Measurements from ENCODE around the gene TRIM51G.
"Not testable (repeated sequence)": the region's sequence is repeated elsewhere in the genome, so short reads cannot be mapped to it uniquely, and the experiment has no call there.

- not testable (repeated sequence) for TF ChIP-seq POLR2A (IDR thresholded peaks at IDR 0.05; ENCODE audit: low read depth, low read length); POLR2AphosphoS5 (IDR thresholded peaks at IDR 0.05; ENCODE audit: low read depth, low read length); TAF1 (IDR thresholded peaks at IDR 0.05; ENCODE audit: borderline replicate concordance, low read depth, low read length)
Observed at GRCh38 chr11:48968592-48968991, 15.1 kb downstream of the TRIM51G start.
